H1 (cell line): ENCODE data around the gene BCO2. TPM values are rescaled to one million over a fixed set of nuclear protein-coding genes. Genes with fewer than 3 reads are reported as not detected.

Source experiments
- CTCF ChIP-seq, 3 experiments: IDR thresholded peaks; 1 replicate in 2 of 3; 2 replicates in 1 of 3; pipeline versions ENCODE4 v1.5.1 to v1.6.1; 2011; ENCODE audit warnings: low read length in 3 of 3, mild to moderate bottlenecking in 3 of 3, inconsistent platforms in 2 of 3, low read depth in 1 of 3, moderate library complexity in 1 of 3; ENCODE audit not compliant: insufficient read depth in 1 of 3; ENCODE audit errors: control extremely low read depth in 1 of 3
- KDM1A ChIP-seq: fragments of 200-600, 300-600 bp; sonication (generic); IDR thresholded peaks from 2 replicates; pipeline ENCODE4 v1.7.1; 2016; ENCODE audit warnings: mild to moderate bottlenecking, low read length, borderline replicate concordance
- RAD21 ChIP-seq, 2 experiments: IDR thresholded peaks in 1 of 2; conservative IDR thresholded peaks in 1 of 2; 2 replicates each; pipeline ENCODE4 v1.6.1; 2011; ENCODE audit warnings: low read depth in 2 of 2, low read length in 2 of 2, improper control_type of control experiment in 1 of 2, inconsistent platforms in 1 of 2, mild to moderate bottlenecking in 1 of 2, moderate library complexity in 1 of 2
- polyA plus RNA-seq, 7 experiments: library from polyadenylated mRNA; depleted of rRNA in 3 of 7; stranded (reverse) in 5 of 7; unstranded in 2 of 7; fragments of >200 nt in 5 of 7; fragments of 200-250 nt in 2 of 7; gene quantifications; 1 replicate in 5 of 7; 2 replicates in 1 of 7; 4 replicates in 1 of 7; pipeline versions ENCODE4 v1.2.1 to v1.2.3, GENCODE V29; 2011 to 2013; ENCODE audit warnings: missing spikeins in 2 of 7, mixed read lengths in 2 of 7
- total RNA-seq: library from RNA; stranded (reverse); fragmentation: NEBNext Ultra II Directional; extraction: Animal tissue kit (Norgen Biotek cat#: 25700); gene quantifications from 2 replicates; pipeline ENCODE4 v1.2.1, GENCODE V29; 2021

BCO2 gene
- total and polyA plus RNA-seq, 2 of the 8 experiments (the other 6 are each of a cell fraction or from before 2014, with no cell fraction given), result 0.42 to 0.82 TPM

- TF ChIP-seq CTCF (IDR thresholded peaks at IDR 0.05; ENCODE audit: control extremely low read depth in 1 of 3, insufficient read depth in 1 of 3, low read depth in 1 of 3, low read length in 3 of 3) (peak in 2 of 3 experiments; percentile 59 to 87; a peak in 2 of 4 replicates), RAD21 (IDR thresholded peaks at IDR 0.05 in 1 of 2, conservative IDR thresholded peaks at IDR 0.05 in 1 of 2; ENCODE audit: low read depth in 2 of 2, low read length in 2 of 2) (peak; percentile 67 to 73), KDM1A (no peak)
- TF ChIP-seq, all 59 proteins: peak for 4
These were observed at the start of gene BCO2 (continued) for GRCh38 chr11:112174789-112175598.
